Endothelial cell of umbilical vein (primary cell): ENCODE data around the gene GJA1. TPM values are rescaled to one million over a fixed set of nuclear protein-coding genes. Genes with fewer than 3 reads are reported as not detected.

ENCODE experiments used
- BruUV-seq: library from RNA; stranded (reverse); fragments of 400-500 nt; replicated peaks from 2 replicates; lab custom pipeline; 2021; lab: Mats Ljungman, UMichigan
- CTCF ChIA-PET: fragments of 300-600, 350-600 bp; sonication (Branson Sonifier 250); formaldehyde crosslinking; loops from one replicate; lab custom pipeline; 2021; ENCODE audit warnings: antibody characterized with exemption, inconsistent platforms; lab: Charles Lee
- POLR2A ChIA-PET: fragments of 300-600, 350-600 bp; sonication (Branson Sonifier 250); formaldehyde crosslinking; loops from one replicate; lab custom pipeline; 2021; ENCODE audit warnings: antibody characterized with exemption, inconsistent platforms; lab: Charles Lee
- DNase-seq: peaks from one replicate; pipeline ENCODE4 v3.0.0-alpha.2; 2011; ENCODE audit warnings: low read depth, low spot score
- FAIRE-seq: peaks from 2 replicates; lab custom pipeline; 2011; peaks lifted over from hg19 to GRCh38; lab: Jason Lieb, UNC
- H2AFZ ChIP-seq: 2 replicates; pipeline ENCODE4 v1.6.0; 2012; ENCODE audit warnings: low read depth, low read length, control low read depth, inconsistent platforms
- H3K27ac ChIP-seq: 2 replicates; pipeline ENCODE4 v1.5.1; 2011; ENCODE audit warnings: low read depth, mild to moderate bottlenecking, control low read depth, low read length, moderate library complexity; ENCODE audit not compliant: insufficient read depth
- H3K27me3 ChIP-seq, 2 experiments: 2 replicates each; pipeline versions ENCODE4 v1.6.0 to v1.6.1; 2011; ENCODE audit warnings: low read length in 2 of 2, mixed read lengths in 1 of 2; ENCODE audit not compliant: control insufficient read depth in 2 of 2, insufficient read depth in 2 of 2
- H3K36me3 ChIP-seq, 2 experiments: 2 replicates in 1 of 2; 3 replicates in 1 of 2; pipeline ENCODE4 v1.5.1; 2011; ENCODE audit warnings: low read length in 2 of 2, mild to moderate bottlenecking in 1 of 2, moderate library complexity in 1 of 2; ENCODE audit not compliant: control insufficient read depth in 2 of 2, insufficient read depth in 2 of 2; ENCODE audit errors: extremely low read depth in 1 of 2
- H3K4me1 ChIP-seq: 3 replicates; pipeline ENCODE4 v1.5.1; 2011; ENCODE audit warnings: mild to moderate bottlenecking, low read length; ENCODE audit not compliant: control insufficient read depth, insufficient read depth; ENCODE audit errors: extremely low read depth
- H3K4me2 ChIP-seq: 2 replicates; pipeline ENCODE4 v1.6.1; 2011; ENCODE audit warnings: low read length, control low read depth, mixed read lengths; ENCODE audit not compliant: insufficient read depth
- H3K4me3 ChIP-seq, 3 experiments: fragments of 200-600 bp in 1 of 3; sonication (generic), shearing (Covaris generic) in 1 of 3; replicated peaks in 1 of 3; 2 replicates each; pipeline ENCODE4 v1.5.1; 2011 to 2016; ENCODE audit warnings: control low read depth in 3 of 3, low read length in 3 of 3, mild to moderate bottlenecking in 2 of 3, inconsistent platforms in 1 of 3, low read depth in 1 of 3, moderate library complexity in 1 of 3; ENCODE audit not compliant: insufficient read depth in 1 of 3
- H3K79me2 ChIP-seq: 2 replicates; pipeline ENCODE4 v1.6.0; 2012; ENCODE audit warnings: low read length, inconsistent platforms; ENCODE audit not compliant: control insufficient read depth, insufficient read depth
- H3K9ac ChIP-seq: replicated peaks from 2 replicates; pipeline ENCODE3; 2011; ENCODE audit warnings: low read length, control low read depth; ENCODE audit not compliant: insufficient read depth; ENCODE audit errors: extremely low read depth
- H3K9me1 ChIP-seq: replicated peaks from 3 replicates; pipeline ENCODE4 v1.6.0; 2011; ENCODE audit warnings: mild to moderate bottlenecking, low read length; ENCODE audit not compliant: control insufficient read depth, insufficient read depth; ENCODE audit errors: extremely low read depth
- H3K9me3 ChIP-seq: replicated peaks from 2 replicates; pipeline ENCODE4 v1.5.1; 2012; ENCODE audit warnings: low read length, inconsistent platforms; ENCODE audit not compliant: control insufficient read depth, insufficient read depth
- H4K20me1 ChIP-seq: replicated peaks from 2 replicates; pipeline ENCODE3; 2011; ENCODE audit warnings: mild to moderate bottlenecking, low read length; ENCODE audit not compliant: control insufficient read depth, insufficient read depth; ENCODE audit errors: extremely low read depth
- EZH2 ChIP-seq: IDR thresholded peaks from 2 replicates; pipeline ENCODE4 v1.6.1; 2012; ENCODE audit warnings: borderline replicate concordance, low read depth, mild to moderate bottlenecking, moderate library complexity, low read length, inconsistent platforms; ENCODE audit not compliant: severe bottlenecking
- FOS ChIP-seq: IDR thresholded peaks from 2 replicates; pipeline ENCODE4 v1.6.1; 2011; ENCODE audit warnings: mild to moderate bottlenecking, low read length, moderate library complexity, borderline replicate concordance; ENCODE audit not compliant: insufficient read depth
- GATA2 ChIP-seq: IDR thresholded peaks from 2 replicates; pipeline ENCODE4 v1.7.0; 2011; ENCODE audit warnings: low read depth, mild to moderate bottlenecking, moderate library complexity, mixed read lengths, low read length; ENCODE audit not compliant: insufficient read length, insufficient read depth
- JUN ChIP-seq: IDR thresholded peaks from 2 replicates; pipeline ENCODE4 v1.6.1; 2011; ENCODE audit warnings: borderline replicate concordance, low read depth; ENCODE audit not compliant: insufficient read length, insufficient read depth
- MYC ChIP-seq: IDR thresholded peaks from one replicate; pipeline ENCODE4 v1.6.1; 2011; ENCODE audit warnings: mild to moderate bottlenecking, low read depth, low read length
- POLR2A ChIP-seq: IDR thresholded peaks from 2 replicates; pipeline ENCODE4 v1.6.1; 2012; ENCODE audit warnings: low read depth, mild to moderate bottlenecking, control low read depth, low read length
- POLR2AphosphoS5 ChIP-seq: IDR thresholded peaks from 2 replicates; pipeline ENCODE4 v1.6.1; 2012; ENCODE audit warnings: low read depth, mild to moderate bottlenecking, control low read depth, low read length, moderate library complexity; ENCODE audit not compliant: insufficient read depth
- dilution Hi-C: fragments of 300-500 bp; cut with MboI; formaldehyde crosslinking; loops from one replicate; pipeline ENCODE4 v1.15.0; 2019; ENCODE audit warnings: low sequenced_read_pairs; ENCODE audit not compliant: extremely low pct_ligation_motif_present
- intact Hi-C: fragments of 100-400 bp; cut with micrococcal nuclease; formaldehyde crosslinking; loops from one replicate; pipeline ENCODE4 v1.10.0; 2022
- polyA plus RNA-seq, 4 experiments: library from polyadenylated mRNA; depleted of rRNA in 3 of 4; stranded (reverse) in 3 of 4; unstranded in 1 of 4; fragments of >200 nt; gene quantifications; 2 replicates each; pipeline versions ENCODE4 v1.2.1 to v1.2.3, GENCODE V29; 2011 to 2012; ENCODE audit warnings: missing spikeins in 1 of 4
- total RNA-seq: library from RNA; stranded (reverse); gene quantifications from 2 replicates; pipeline ENCODE4 v1.2.3, GENCODE V29; 2021
- TF ChIP-seq, protein P1 (sequence below): IDR thresholded peaks from 2 replicates; pipeline ENCODE4 v1.6.1; 2011; ENCODE audit not compliant: insufficient read depth, insufficient read length
- TF ChIP-seq, protein P2 (sequence below), 2 donors: IDR thresholded peaks; 1 replicate in 1 of 2; 2 replicates in 1 of 2; pipeline ENCODE4 v1.5.1; 2011; ENCODE audit warnings: low read length in 2 of 2, mild to moderate bottlenecking in 2 of 2, moderate library complexity in 2 of 2, control low read depth in 1 of 2, inconsistent platforms in 1 of 2, low read depth in 1 of 2; ENCODE audit not compliant: insufficient read depth in 1 of 2; ENCODE audit errors: extremely low read depth in 1 of 2

Gene GJA1
- total and polyA plus RNA-seq, 2 donors (not counting 3 experiments of a cell fraction or from before 2014, with no cell fraction given), result 185 to 235 TPM

GRCh38 chr6:121442576-121442975 is 7.1 kb downstream of the GJA1 start:
- H3K9me3 ChIP-seq, result no peaks in the 10 kb centered on the region
- no peaks in the 10 kb centered on the region for H3K27me3 ChIP-seq
- peak overlapping the region; percentile 22 for H3K27ac ChIP-seq
- peaks cover 100% of the 10 kb centered on the region for H3K79me2 ChIP-seq
- peaks cover 43% of the 10 kb centered on the region for H3K4me1 ChIP-seq
- TF ChIP-seq GATA2, result no peak
- no peak for TF ChIP-seq JUN
- no peak for TF ChIP-seq POLR2AphosphoS5
- TF ChIP-seq MYC, result no peak
- TF ChIP-seq, protein P1, sequence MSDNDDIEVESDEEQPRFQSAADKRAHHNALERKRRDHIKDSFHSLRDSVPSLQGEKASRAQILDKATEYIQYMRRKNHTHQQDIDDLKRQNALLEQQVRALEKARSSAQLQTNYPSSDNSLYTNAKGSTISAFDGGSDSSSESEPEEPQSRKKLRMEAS, result no peak
- TF ChIP-seq, protein P2, sequence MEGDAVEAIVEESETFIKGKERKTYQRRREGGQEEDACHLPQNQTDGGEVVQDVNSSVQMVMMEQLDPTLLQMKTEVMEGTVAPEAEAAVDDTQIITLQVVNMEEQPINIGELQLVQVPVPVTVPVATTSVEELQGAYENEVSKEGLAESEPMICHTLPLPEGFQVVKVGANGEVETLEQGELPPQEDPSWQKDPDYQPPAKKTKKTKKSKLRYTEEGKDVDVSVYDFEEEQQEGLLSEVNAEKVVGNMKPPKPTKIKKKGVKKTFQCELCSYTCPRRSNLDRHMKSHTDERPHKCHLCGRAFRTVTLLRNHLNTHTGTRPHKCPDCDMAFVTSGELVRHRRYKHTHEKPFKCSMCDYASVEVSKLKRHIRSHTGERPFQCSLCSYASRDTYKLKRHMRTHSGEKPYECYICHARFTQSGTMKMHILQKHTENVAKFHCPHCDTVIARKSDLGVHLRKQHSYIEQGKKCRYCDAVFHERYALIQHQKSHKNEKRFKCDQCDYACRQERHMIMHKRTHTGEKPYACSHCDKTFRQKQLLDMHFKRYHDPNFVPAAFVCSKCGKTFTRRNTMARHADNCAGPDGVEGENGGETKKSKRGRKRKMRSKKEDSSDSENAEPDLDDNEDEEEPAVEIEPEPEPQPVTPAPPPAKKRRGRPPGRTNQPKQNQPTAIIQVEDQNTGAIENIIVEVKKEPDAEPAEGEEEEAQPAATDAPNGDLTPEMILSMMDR (IDR thresholded peaks at IDR 0.05; ENCODE audit: extremely low read depth in 1 of 2, insufficient read depth in 1 of 2, low read depth in 1 of 2, low read length in 2 of 2), result no peak
- no peak for TF ChIP-seq FOS
- TF ChIP-seq EZH2, result no peak
- TF ChIP-seq POLR2A, result no peak
- DNase-seq (peak; percentile 51), FAIRE-seq (peak; percentile 46)
- H3K36me3 ChIP-seq, result peaks cover 12 to 13% of the 10 kb centered on the region in 2 experiments
- BruUV-seq, result no TSS peak
- no peak overlapping the region for H2AFZ ChIP-seq
- peak overlapping the region; percentile 70 for H3K4me2 ChIP-seq
- H3K4me3 ChIP-seq, result no peak overlapping the region
- H4K20me1 ChIP-seq, result peaks cover 6% of the 10 kb centered on the region
- dilution Hi-C loops, result no loop called here
- H3K9me1 ChIP-seq, result no peaks in the 10 kb centered on the region
- ChIA-PET POLR2A (interaction anchor here (1.8 kb wide), 1 partner anchor 80 kb away, joined by 6 read pairs; no protein-coding TSS in a partner anchor), CTCF (interaction anchor here (0.9 to 4.0 kb wide), 4 partner anchors 13 to 407 kb away, joined by 3 to 29 read pairs (median 8); no protein-coding TSS in a partner anchor)
- H3K9ac ChIP-seq, result no peak overlapping the region
- intact Hi-C loops, result no loop called here
